Spleen (tissue), 3 donors: ENCODE results near the gene CORO1A.
"Not testable (repeated sequence)": the region's sequence is repeated elsewhere in the genome, so short reads cannot be mapped to it uniquely, and the experiment has no call there.

ENCODE experiments used
- POLR2A ChIP-seq, 3 donors: fragments of 450-650 bp; IDR thresholded peaks; one replicate each; pipeline ENCODE4 v1.5.1; 2017; ENCODE audit warnings: antibody characterized with exemption in 3 of 3, mild to moderate bottlenecking in 1 of 3
- POLR2AphosphoS5 ChIP-seq, 3 donors: sonication (generic); formaldehyde crosslinking; IDR thresholded peaks; one replicate each; pipeline ENCODE4 v1.5.1; 2017; ENCODE audit warnings: antibody characterized with exemption in 3 of 3

GRCh38 chr16:30211414-30211813 lies 28.0 kb downstream of the CORO1A start:
- not testable (repeated sequence) for TF ChIP-seq POLR2AphosphoS5, POLR2A (IDR thresholded peaks at IDR 0.05)
